Mesodermal cell (in vitro differentiated cells): ENCODE data around the gene STXBP1.
A peak's percentile ranks its signal among the peaks of the same experiment; 100 is the strongest.
"Not testable (repeated sequence)": the region's sequence is repeated elsewhere in the genome, so short reads cannot be mapped to it uniquely, and the experiment has no call there.

Source experiments
- H3K27ac ChIP-seq: 2 replicates; pipeline ENCODE4 v1.7.0; 2013; ENCODE audit warnings: mild to moderate bottlenecking, low read depth, low read length, moderate library complexity; ENCODE audit not compliant: severe bottlenecking
- H3K36me3 ChIP-seq: 2 replicates; pipeline ENCODE4 v1.7.1; 2013; ENCODE audit warnings: mild to moderate bottlenecking, low read length, moderate library complexity; ENCODE audit not compliant: control insufficient read depth, insufficient read depth
- H3K4me1 ChIP-seq: one replicate; pipeline ENCODE4 v1.7.1; 2013; ENCODE audit warnings: mild to moderate bottlenecking, low read length; ENCODE audit not compliant: insufficient read depth, control insufficient read depth, poor library complexity, severe bottlenecking
- H3K4me3 ChIP-seq: 2 replicates; pipeline ENCODE4 v1.7.0; 2013; ENCODE audit warnings: low read length, control low read depth, mild to moderate bottlenecking; ENCODE audit not compliant: insufficient read depth, poor library complexity, severe bottlenecking; ENCODE audit errors: extremely low read depth
- H3K9me3 ChIP-seq: 2 replicates; pipeline ENCODE4 v1.7.1; 2013; ENCODE audit warnings: mild to moderate bottlenecking, low read length, moderate library complexity; ENCODE audit not compliant: control insufficient read depth
- WGBS, 2 experiments: methylation state at CpG; one replicate each; pipeline ENCODE4 v1.1.5; 2013; ENCODE audit warnings: missing lambda C conversion rate in 2 of 2; ENCODE audit not compliant: insufficient coverage in 2 of 2; 5-methylcytosine and 5-hydroxymethylcytosine counted together

STXBP1 gene

GRCh38 chr9:127568971-127569885 lies 42.8 kb upstream of the STXBP1 start:
- peaks cover 23% of the 10 kb centered on the region for H3K4me1 ChIP-seq
- 2% methylated on average over 23 to 44 of the region's 78 CpGs for WGBS, 2 experiments
- peak overlapping the region; percentile 84 for H3K4me3 ChIP-seq
- H3K36me3 ChIP-seq = peaks cover 21% of the 10 kb centered on the region
- H3K27ac ChIP-seq = peak overlapping the region; percentile 89
- H3K9me3 ChIP-seq = no peaks in the 10 kb centered on the region

DNA sequence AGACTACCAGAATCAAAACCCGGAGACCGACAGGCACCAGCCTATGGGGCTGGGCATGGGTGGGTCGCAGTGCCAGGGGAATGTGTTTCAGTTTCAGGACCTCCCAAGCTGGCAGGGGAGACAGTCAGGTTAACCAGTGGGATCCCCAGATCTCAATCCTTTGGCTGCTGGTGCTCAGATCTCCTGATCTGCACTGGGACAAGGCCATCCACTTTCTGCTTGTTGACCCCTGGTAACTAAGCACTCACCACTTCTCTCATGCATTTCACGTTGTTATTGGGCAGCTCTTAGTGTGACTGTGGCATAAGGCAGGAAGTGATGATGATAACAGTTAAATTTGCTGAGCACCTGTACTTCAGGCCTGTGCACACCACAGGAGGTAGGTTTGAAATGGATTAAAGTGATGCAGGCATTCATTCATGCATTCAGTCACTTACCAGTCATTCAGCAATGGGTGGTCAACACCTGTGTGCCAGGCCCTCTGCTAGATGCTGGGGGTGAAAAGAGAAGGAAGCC lies 42.1 kb upstream of the STXBP1 start:
- Histone ChIP-seq H3K4me3 (peak overlapping the region; percentile 46), H3K4me1 (peaks cover 30% of the 10 kb centered on the region), H3K27ac (peak overlapping the region; percentile 89), H3K36me3 (peaks cover 14% of the 10 kb centered on the region), H3K9me3 (no peaks in the 10 kb centered on the region)
- WGBS, 2 experiments = 81 to 85% methylated on average over 3 to 4 of the region's 4 CpGs

- peaks cover 7% of the 10 kb centered on the region for H3K36me3 ChIP-seq
- no peak overlapping the region for H3K4me3 ChIP-seq
- WGBS, 2 experiments = 77 to 100% methylated on average over 2 of the region's 3 CpGs
- no peak overlapping the region for H3K27ac ChIP-seq
- H3K9me3 ChIP-seq = no peaks in the 10 kb centered on the region
- peaks cover 31% of the 10 kb centered on the region for H3K4me1 ChIP-seq
Observed at GRCh38 chr9:127570533-127571111, 41.5 kb upstream of the STXBP1 start.

DNA sequence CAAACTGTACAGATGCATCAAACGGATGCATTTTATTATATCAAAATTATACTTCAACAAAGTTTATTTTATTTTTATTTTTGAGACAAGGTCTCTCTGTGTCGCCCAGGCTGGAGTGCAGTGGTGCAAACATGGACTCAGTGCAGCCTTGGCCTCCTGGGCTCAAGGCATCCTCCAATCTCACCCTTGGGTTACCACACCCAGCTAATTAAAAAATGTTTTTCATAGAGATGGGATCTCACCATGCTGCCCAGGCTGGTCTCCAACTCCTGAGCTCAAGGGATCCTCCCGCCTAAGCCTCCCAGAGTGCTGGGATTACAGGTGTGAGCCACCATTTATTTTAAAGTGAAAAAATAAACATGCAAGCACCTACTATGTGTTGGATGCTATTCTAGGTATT lies 40.1 kb upstream of the STXBP1 start:
- Histone ChIP-seq H3K36me3 (peaks cover 7% of the 10 kb centered on the region), H3K9me3 (no peaks in the 10 kb centered on the region), H3K4me3 (no peak overlapping the region), H3K4me1 (peaks cover 33% of the 10 kb centered on the region), H3K27ac (no peak overlapping the region)
- 86 to 100% methylated on average over 1 of the region's 3 CpGs for WGBS, 2 experiments

GRCh38 chr9:127572961-127573721 lies 38.9 kb upstream of the STXBP1 start:
- no peak overlapping the region for H3K27ac ChIP-seq
- H3K9me3 ChIP-seq = no peaks in the 10 kb centered on the region
- H3K36me3 ChIP-seq = no peaks in the 10 kb centered on the region
- no peak overlapping the region for H3K4me3 ChIP-seq
- WGBS, 2 experiments = 88 to 100% methylated on average over 4 to 6 of the region's 9 CpGs
- H3K4me1 ChIP-seq = peaks cover 33% of the 10 kb centered on the region

GRCh38 chr9:127574072-127574993 lies 37.7 kb upstream of the STXBP1 start:
- H3K27ac ChIP-seq = no peak overlapping the region
- H3K36me3 ChIP-seq = no peaks in the 10 kb centered on the region
- H3K9me3 ChIP-seq = no peaks in the 10 kb centered on the region
- WGBS, 2 experiments = 76 to 79% methylated on average over 3 of the region's 10 CpGs
- H3K4me1 ChIP-seq = peaks cover 42% of the 10 kb centered on the region
- no peak overlapping the region for H3K4me3 ChIP-seq

GRCh38 chr9:127575875-127576778 lies 36.0 kb upstream of the STXBP1 start:
- H3K36me3 ChIP-seq = no peaks in the 10 kb centered on the region
- H3K27ac ChIP-seq = no peak overlapping the region
- H3K4me3 ChIP-seq = no peak overlapping the region
- no peaks in the 10 kb centered on the region for H3K9me3 ChIP-seq
- 83 to 92% methylated on average over 12 to 13 of the region's 13 CpGs for WGBS, 2 experiments
- peaks cover 48% of the 10 kb centered on the region for H3K4me1 ChIP-seq

DNA sequence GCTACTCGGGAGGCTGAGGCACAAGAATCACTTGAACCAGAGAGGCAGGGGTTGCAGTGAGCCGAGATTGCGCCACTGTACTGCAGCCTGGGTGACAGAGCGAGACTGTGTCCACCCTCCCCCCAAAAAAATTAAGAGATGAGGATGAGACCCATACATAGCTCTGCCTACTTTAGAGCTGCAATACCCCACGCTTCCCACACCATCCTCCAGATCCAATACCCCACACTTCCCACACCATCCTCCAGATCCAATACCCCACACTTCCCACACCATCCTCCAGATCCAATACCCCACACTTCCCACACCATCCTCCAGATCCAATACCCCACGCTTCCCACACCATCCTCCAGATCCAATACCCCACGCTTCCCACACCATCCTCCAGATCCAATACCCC lies 34.9 kb upstream of the STXBP1 start:
- H3K36me3 ChIP-seq, H3K9me3 ChIP-seq, H3K27ac ChIP-seq, H3K4me3 ChIP-seq: not testable (repeated sequence)
- peaks cover 48% of the 10 kb centered on the region for H3K4me1 ChIP-seq
- WGBS, 2 experiments = 90 to 98% methylated on average over 4 of the region's 7 CpGs

DNA sequence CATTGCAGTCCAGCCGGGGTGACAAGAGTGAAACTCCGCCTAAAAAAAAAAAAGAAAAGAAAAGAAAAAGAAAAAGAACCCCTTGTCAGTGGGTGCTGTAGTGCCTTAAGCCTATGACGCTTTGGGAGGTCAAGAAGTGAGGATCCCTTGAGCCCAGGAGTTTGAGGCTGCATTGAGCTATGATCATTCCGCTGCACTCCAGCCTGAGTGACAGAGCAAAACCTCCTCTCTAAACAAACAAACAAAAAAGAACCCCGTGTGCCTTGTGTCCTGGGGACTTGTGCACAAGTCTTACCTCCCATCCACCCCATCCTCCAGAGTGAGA lies 33.5 kb upstream of the STXBP1 start:
- Histone ChIP-seq H3K9me3 (no peaks in the 10 kb centered on the region), H3K36me3 (no peaks in the 10 kb centered on the region), H3K27ac (peak overlapping the region; percentile 95), H3K4me3 (peak overlapping the region; percentile 11), H3K4me1 (peaks cover 38% of the 10 kb centered on the region)
- 33% methylated on average over 2 of the region's 5 CpGs; no CpG with 5 or more reads in 1 of the 2 experiments for WGBS, 2 experiments
